ENCODE measurements around the gene TUBB3.

GRCh38 chr16:89966756-89967155, 43.6 kb downstream of the TUBB3 start:
- TF ChIP-seq CTCF (IDR thresholded peaks at IDR 0.05) (no peak), POLR2A (IDR thresholded peaks at IDR 0.05) (no peak)

Measured in right lobe of liver (tissue), 4 donors.